GM21529 (cell line): ENCODE data around the gene KCNC1.

Experiments used
- ATAC-seq: cut with Tn5 transposase; IDR thresholded peaks from one replicate; pipeline ENCODE4 v1.9.1; 2021; ENCODE audit not compliant: unreplicated experiment

The KCNC1 gene

GRCh38 chr11:17736930-17737817 is 2.6 kb downstream of the KCNC1 start:
- no peak for ATAC-seq

DNA sequence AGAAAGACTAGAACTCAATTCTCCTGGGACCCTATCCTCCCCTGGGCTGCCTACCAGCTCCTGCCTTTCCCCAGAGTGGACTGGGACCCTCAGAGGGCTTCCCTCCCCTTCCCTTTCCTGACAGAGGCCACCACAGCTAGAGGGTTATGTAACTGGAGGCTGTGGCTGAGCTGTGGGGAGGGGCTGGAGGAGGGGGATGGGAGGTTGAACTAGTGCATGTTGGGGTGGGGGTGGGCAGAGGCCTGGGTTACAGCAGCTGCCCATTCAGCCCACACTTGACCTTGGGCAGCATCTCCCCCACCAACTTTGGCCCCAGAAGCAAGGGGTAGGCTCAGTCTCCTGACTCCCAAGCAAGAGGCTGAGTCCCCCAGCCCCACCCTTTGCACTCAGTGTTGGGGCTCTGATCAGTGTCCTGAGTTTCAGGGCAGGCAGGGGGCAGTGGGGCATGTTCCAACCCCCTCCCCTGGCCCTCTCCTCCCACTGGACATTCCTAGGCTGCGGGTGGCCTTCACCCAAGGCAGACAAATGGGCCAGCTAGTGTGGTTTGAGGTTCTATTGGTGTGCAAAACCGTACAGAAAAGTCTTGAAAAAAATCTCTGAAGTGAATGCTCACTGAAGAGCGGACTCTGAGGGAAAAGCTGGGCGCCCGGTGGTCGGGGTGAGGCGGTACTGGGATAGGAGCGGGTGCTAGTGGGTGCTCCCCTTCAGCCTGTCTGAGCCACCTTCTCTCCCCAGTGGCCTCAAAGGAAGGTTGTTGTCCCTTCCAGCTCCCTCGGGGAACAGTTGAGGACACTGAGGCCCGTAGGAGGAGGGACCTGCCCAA is 3.8 kb downstream of the KCNC1 start:
- ATAC-seq = no peak

DNA sequence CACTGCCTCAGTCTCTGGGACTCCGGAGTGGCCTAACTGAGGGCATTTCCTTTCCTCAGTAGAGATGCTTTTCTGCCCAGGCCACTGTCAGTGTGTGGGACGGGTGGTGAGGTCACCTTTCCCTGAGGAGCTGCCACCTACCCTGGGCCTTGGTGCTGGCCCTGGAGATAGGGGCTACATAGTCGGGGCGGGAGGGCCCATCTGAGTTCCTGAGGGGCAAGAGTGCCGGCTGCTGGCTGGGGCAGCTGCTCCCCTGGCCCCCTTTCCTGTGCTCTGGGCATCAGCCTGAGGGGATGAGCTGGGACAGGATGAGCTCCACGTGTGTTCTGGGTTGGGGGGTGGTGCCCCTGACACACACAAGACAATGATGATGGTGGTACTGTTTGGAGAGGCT is 5.4 kb downstream of the KCNC1 start:
- no peak for ATAC-seq

GRCh38 chr11:17740649-17741235 is 6.2 kb downstream of the KCNC1 start:
- ATAC-seq = no peak

- ATAC-seq = no peak
These were observed 6.9 kb downstream of the KCNC1 start for GRCh38 chr11:17741487-17741886.

- no peak for ATAC-seq
These were observed 7.4 kb downstream of the KCNC1 start for GRCh38 chr11:17742019-17742418.

GRCh38 chr11:17743026-17743807 is 8.6 kb downstream of the KCNC1 start:
- ATAC-seq = no peak

DNA sequence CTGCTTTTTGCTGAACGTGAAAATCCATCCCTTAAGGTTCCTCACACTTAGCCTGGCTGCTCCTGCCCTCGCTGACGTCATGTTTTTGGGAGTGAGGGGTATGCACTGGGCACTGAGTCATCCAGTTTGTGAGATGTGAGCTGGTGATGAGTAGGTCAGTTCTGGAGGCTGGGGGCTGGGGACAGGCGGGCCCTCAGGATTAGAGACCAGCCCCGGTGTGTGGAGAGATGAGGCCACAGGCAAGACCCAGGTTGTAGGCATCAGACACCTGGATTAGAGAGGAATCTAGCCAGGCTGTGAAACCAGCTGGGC is 9.2 kb downstream of the KCNC1 start:
- ATAC-seq = no peak

GRCh38 chr11:17744151-17744940 is 9.8 kb downstream of the KCNC1 start:
- ATAC-seq = no peak

- no peak for ATAC-seq
These were observed 10.6 kb downstream of the KCNC1 start for GRCh38 chr11:17745023-17745772.

- no peak for ATAC-seq
These were observed 11.5 kb downstream of the KCNC1 start for GRCh38 chr11:17746096-17746495.

GRCh38 chr11:17747131-17747955 is 12.8 kb downstream of the KCNC1 start:
- no peak for ATAC-seq

GRCh38 chr11:17748044-17748443 is 13.5 kb downstream of the KCNC1 start:
- ATAC-seq = no peak

DNA sequence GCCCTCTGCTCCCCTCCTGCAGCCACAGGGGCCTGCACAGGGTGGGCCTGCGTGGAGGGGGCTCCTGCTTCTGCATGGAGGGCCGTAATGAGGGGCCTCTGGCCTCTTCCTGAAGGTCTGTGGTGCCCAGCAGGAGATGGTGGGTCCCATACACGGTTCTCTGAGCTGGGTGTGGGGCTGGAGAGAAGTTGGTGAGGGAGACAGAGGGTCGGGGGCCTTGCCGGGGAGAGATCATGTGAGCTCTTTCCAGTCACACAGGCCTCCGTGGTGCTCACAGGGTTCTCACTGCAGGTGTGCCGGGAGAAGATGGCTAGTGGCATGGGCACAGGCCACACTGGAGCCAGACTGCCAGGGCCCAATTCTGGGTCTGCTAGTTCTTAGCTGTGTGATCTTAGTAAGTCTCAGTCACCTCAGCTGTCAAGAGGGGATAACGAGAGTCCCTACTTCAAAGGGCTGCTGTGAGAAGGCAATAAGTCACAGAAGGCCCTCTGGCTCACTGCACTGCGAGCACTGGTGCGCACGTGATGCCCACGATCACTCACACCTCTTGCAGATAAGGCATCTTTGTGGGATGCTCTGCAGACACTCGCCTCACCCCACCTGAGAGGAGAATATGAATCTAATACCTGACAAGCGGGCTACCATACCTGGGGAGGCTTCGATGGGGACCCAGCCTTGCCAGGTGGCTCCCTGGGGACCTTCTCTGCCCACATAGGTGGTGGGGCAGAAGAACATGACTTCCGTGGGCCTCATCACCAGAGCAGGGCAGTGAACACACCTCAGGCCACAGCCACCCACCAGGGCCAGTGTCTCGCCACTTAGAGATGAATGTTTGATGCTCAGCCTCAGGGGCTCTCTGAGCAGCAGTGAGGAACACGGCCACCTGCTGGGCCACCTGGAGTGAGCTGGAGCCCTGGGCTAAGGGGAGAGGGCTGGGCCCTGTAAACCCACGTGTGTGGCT is 14.5 kb downstream of the KCNC1 start:
- no peak for ATAC-seq

GRCh38 chr11:17750013-17750800 is 15.6 kb downstream of the KCNC1 start:
- no peak for ATAC-seq

- no peak for ATAC-seq
These were observed 16.2 kb downstream of the KCNC1 start for GRCh38 chr11:17750801-17751165.

DNA sequence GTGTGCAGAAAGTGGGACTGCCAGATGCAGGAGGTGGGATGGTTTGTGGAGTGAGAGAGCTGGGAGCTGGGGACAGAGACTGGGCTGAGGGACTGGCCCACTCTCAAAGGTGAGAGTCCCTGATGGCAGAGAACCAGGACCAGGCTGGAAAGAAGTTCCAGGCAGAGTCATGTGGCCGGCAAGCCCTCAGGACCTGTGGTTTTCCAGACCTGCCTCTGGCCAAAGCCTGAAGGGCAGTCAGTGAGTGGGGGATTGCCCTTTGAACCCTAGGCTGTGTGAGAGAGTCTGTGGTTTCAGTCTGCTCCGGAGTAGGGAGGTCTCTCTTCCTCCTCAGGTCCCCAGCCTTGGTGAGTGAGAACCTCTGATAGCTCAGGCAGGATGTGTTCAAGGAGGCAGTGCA is 17.0 kb downstream of the KCNC1 start:
- ATAC-seq = no peak
